Measurements from ENCODE around the gene CLDN9.

CLDN9 gene

DNA sequence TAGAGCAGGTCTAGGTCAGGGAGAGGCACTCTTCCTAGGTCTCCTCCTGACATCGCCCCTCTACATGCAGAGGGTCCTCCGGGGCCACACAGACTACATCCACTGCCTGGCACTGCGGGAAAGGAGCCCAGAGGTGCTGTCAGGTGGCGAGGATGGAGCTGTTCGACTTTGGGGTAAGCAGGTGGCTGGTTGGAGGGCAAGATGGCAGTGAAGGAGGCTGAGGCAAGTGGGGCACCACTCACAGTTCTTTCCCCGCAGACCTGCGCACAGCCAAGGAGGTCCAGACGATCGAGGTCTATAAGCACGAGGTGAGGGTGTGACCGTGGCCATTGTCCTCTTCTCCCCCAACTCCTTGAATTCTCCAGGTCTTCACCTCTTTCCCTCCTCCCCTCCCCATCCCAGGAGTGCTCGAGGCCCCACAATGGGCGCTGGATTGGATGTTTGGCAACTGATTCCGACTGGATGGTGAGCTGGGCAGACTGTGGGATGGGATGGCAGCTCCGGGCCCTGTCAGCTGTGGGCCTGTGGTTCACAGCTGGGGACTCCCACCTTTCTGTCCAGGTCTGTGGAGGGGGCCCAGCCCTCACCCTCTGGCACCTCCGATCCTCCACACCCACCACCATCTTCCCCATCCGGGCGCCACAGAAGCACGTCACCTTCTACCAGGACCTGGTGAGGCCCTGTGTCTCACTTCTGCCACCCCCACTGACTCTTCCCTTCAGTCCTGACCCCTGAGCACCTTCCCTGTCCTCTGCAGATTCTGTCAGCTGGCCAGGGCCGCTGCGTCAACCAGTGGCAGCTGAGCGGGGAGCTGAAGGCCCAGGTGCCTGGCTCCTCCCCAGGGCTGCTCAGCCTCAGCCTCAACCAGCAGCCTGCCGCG lies 14.1 kb downstream of the CLDN9 start:
- no peak overlapping the region for H3K4me3 ChIP-seq (ENCODE audit: control insufficient read depth, low read depth, low read length)
- DNase-seq (ENCODE audit: low read depth): no peak
- TF ChIP-seq, protein P1, sequence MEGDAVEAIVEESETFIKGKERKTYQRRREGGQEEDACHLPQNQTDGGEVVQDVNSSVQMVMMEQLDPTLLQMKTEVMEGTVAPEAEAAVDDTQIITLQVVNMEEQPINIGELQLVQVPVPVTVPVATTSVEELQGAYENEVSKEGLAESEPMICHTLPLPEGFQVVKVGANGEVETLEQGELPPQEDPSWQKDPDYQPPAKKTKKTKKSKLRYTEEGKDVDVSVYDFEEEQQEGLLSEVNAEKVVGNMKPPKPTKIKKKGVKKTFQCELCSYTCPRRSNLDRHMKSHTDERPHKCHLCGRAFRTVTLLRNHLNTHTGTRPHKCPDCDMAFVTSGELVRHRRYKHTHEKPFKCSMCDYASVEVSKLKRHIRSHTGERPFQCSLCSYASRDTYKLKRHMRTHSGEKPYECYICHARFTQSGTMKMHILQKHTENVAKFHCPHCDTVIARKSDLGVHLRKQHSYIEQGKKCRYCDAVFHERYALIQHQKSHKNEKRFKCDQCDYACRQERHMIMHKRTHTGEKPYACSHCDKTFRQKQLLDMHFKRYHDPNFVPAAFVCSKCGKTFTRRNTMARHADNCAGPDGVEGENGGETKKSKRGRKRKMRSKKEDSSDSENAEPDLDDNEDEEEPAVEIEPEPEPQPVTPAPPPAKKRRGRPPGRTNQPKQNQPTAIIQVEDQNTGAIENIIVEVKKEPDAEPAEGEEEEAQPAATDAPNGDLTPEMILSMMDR (IDR thresholded peaks at IDR 0.05; ENCODE audit: control insufficient read depth, insufficient read depth, low read depth, low read length, missing control alignments): no peak

DNA sequence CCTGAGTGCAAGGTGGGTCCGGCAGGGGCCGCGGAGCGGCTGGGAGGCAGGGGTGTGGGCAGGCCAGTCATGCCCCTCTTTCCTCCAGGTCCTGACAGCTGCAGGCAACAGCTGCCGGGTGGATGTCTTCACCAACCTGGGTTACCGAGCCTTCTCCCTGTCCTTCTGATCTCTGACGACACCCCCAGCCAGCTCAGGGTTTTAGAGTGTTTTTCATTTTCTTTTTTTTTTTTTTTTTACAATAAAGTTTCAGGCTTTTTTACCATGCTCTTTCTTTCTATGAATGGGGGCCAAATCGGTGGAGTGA lies 14.7 kb downstream of the CLDN9 start:
- TF ChIP-seq, protein P1 (IDR thresholded peaks at IDR 0.05; ENCODE audit: control insufficient read depth, insufficient read depth, low read depth, low read length, missing control alignments): no peak
- no peak overlapping the region for H3K4me3 ChIP-seq (ENCODE audit: control insufficient read depth, low read depth, low read length)
- DNase-seq (ENCODE audit: low read depth): no peak

DNA sequence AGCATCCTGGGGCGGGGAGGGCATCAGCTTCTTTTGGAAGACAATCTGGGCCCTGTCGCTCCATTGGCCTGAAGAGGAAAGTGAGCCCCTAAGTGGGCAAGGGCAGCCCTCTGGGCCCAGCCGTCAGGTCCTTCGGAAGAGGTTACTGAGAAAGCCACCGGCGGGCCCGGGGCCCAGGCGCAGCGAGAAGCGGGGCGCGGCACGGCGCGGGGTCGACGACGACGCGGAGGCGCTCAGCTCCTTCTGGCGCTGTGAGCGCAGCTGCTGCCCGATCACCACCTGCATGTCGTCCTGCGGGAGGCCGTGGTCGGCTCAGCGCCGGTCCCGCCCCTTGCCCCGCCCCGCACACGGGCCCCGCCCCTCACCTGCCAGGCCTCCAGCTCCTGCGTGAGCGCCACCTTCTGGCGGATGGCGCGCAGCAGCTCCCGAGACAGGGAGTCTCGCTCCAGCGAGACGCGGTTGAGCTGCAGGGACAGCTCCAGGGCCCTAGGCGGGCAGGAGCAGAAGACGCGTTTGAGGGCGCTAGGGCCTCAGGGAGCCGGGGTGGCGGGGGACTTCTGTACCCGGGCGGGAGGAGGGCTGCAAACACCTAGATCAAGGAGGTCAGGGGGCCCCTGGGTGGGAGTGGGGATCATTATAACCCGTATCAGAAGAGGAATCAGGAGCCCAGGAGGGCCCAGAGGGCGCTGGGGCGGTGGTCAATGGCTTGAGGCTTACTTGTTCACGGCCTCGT lies 15.4 kb downstream of the CLDN9 start:
- TF ChIP-seq, protein P1 (IDR thresholded peaks at IDR 0.05; ENCODE audit: control insufficient read depth, insufficient read depth, low read depth, low read length, missing control alignments): peak; percentile 57
- H3K4me3 ChIP-seq (ENCODE audit: control insufficient read depth, low read depth, low read length): no peak overlapping the region
- no peak for DNase-seq (ENCODE audit: low read depth)

DNA sequence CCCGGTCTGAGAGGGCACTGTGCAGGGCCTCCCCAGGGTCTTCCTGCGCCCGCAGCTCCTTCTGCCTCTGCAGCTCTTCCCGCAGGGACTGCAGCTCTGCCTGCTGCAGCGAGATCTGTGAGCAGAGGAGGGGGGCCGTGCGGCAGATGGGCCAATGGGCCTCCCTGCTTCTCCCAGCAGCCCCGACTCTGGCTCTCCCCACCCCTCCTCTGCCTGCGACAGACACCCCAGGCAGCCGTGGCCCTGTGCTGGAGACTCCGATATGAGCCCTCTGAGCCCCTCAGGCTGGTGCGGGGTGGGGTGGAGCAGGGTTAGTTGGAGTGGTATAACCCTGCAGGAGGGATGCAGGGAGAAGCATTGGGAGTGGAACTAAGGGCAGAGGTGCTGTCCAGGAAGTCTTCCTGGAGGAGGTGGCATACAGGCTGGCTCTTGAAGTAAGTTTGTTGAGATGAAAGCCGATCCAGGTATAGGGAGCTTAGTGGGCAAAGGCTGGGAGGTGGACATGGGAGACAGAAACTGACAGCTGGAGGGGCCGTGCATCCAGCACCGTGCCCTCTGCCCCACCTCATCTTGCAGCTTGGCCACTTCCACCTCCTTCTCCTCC lies 16.1 kb downstream of the CLDN9 start:
- no peak overlapping the region for H3K4me3 ChIP-seq (ENCODE audit: control insufficient read depth, low read depth, low read length)
- TF ChIP-seq, protein P1 (IDR thresholded peaks at IDR 0.05; ENCODE audit: control insufficient read depth, insufficient read depth, low read depth, low read length, missing control alignments): no peak
- DNase-seq (ENCODE audit: low read depth): no peak

DNA sequence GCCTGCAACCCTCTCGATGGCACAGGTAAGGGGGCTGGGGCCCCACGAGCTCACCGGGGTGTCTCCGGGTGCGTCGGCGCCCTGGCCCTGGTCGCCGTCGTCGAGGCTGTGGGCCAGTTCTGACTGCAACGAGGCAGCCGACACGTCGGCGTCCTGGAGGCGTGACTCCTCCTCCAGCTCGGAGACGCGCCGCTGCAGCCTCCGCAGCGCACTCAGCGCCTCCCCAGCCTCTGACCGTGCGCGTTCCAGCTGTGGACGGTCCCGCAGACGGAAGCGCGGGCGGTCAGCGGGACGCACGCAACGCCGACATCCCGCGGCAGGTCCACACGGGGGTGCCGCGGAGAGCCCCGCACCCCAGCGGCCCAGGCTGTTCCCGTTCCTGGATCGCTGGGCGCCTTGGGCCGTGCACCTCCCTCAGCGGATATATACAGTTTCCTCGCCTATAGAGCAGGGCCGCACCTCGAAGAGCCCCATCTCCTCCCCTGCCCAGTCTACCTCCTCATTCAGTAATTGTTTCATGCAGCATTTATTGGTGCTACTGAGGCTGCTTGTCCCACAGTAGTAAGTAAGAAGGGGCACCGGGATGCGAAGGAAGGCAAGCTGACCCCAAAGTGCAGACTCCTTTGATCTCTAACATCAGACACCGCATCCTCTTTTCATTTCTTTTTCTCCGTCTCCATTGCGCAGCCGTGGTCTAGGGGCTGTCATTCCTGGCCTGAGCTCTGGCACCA lies 16.9 kb downstream of the CLDN9 start:
- no peak for DNase-seq (ENCODE audit: low read depth)

More for the DNA sequence above, 16.9 kb downstream of the CLDN9 start:
- H3K4me3 ChIP-seq (ENCODE audit: control insufficient read depth, low read depth, low read length): no peak overlapping the region; the same call in 1 of the 2 replicates
- TF ChIP-seq, protein P1 (IDR thresholded peaks at IDR 0.05; ENCODE audit: control insufficient read depth, insufficient read depth, low read depth, low read length, missing control alignments): no peak

Data from AG09309 (cell line).